ENCODE results near the gene KCND2. TPM values are rescaled to one million over a fixed set of nuclear protein-coding genes. Genes with fewer than 3 reads are reported as not detected.

KCND2 gene
- total RNA-seq, 1 donor from 2014 or later, result 3.7 TPM

- Mint-ChIP-seq H3K27me3 (ENCODE audit: low read depth) (no peaks in the 10 kb centered on the region), H3K36me3 (no peaks in the 10 kb centered on the region), H3K4me1 (no peaks in the 10 kb centered on the region), H3K9me3 (peaks cover 16% of the 10 kb centered on the region), H3K27ac (no peak overlapping the region), H3K4me3 (no peak overlapping the region)
- TF ChIP-seq, protein P1, sequence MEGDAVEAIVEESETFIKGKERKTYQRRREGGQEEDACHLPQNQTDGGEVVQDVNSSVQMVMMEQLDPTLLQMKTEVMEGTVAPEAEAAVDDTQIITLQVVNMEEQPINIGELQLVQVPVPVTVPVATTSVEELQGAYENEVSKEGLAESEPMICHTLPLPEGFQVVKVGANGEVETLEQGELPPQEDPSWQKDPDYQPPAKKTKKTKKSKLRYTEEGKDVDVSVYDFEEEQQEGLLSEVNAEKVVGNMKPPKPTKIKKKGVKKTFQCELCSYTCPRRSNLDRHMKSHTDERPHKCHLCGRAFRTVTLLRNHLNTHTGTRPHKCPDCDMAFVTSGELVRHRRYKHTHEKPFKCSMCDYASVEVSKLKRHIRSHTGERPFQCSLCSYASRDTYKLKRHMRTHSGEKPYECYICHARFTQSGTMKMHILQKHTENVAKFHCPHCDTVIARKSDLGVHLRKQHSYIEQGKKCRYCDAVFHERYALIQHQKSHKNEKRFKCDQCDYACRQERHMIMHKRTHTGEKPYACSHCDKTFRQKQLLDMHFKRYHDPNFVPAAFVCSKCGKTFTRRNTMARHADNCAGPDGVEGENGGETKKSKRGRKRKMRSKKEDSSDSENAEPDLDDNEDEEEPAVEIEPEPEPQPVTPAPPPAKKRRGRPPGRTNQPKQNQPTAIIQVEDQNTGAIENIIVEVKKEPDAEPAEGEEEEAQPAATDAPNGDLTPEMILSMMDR (IDR thresholded peaks at IDR 0.05; ENCODE audit: unreplicated experiment), result no peak
- no peak for DNase-seq (ENCODE audit: low spot score in 2 of 2, unreplicated experiment in 2 of 2)
These were observed 31.0 kb upstream of the KCND2 start for GRCh38 chr7:120241973-120242372.

DNA sequence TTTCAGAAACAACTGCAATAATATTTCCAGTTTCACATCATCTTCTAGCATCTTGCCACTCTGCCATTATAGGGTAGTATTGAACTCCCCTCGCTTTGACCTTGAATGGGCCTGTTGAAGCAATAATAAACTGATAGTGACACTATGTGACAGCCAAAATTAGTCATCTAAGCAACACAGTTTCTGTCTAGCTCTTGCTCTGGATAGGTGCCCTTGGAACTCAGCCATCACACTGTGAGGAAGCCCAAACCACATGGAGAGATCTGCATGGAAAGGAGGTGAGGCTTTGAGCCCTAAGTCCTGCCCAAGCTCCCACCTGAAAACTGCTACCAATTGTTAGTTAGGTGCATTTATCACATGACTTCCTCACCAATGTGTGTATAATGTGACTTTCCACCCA lies 18.1 kb upstream of the KCND2 start:
- no peaks in the 10 kb centered on the region for H3K4me1 Mint-ChIP-seq
- no peak for DNase-seq (ENCODE audit: low spot score in 2 of 2, unreplicated experiment in 2 of 2)
- no peaks in the 10 kb centered on the region for H3K36me3 Mint-ChIP-seq
- H3K4me3 Mint-ChIP-seq, result no peak overlapping the region
- no peak overlapping the region for H3K27ac Mint-ChIP-seq
- TF ChIP-seq, protein P1 (IDR thresholded peaks at IDR 0.05; ENCODE audit: unreplicated experiment), result no peak
- H3K27me3 Mint-ChIP-seq (ENCODE audit: low read depth), result no peaks in the 10 kb centered on the region
- H3K9me3 Mint-ChIP-seq, result peaks cover 22% of the 10 kb centered on the region

DNA sequence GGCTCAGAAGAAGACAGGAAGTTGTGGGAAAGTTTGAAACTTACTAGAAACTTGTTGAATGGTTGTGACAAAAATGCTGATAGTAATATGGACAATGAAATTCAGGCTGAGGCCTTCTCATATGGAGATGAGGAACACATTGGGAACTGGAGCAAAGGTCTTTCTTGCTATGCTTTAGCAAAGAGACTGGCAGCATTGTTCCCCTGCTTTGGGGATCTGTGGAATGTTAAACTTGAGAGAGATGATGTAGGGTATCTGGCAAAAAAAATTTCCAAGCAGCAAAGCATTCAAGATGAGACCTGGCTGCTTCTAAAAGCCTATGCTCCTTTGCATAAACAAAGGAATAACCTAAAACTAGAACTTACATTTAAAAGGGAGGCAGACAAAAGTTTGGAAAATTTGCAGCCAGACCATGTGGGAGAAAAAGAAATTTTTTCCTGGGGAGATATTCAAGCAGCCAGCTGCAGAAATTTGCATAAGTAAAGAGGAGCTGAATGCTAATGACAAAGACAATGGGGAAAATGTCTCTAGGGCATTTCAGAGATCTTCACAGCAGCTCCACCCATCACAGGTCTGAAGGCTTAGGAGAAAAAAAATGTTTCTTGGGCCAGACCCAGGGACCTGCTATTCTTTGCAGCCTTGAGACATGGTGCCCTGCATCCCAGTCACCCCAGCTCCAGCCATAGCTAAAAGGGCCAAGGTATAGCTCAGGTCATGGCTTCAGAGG lies 16.5 kb upstream of the KCND2 start:
- Mint-ChIP-seq H3K27me3 (ENCODE audit: low read depth) (no peaks in the 10 kb centered on the region), H3K36me3 (no peaks in the 10 kb centered on the region), H3K4me1 (no peaks in the 10 kb centered on the region), H3K27ac (no peak overlapping the region), H3K4me3 (no peak overlapping the region), H3K9me3 (peaks cover 22% of the 10 kb centered on the region)
- TF ChIP-seq, protein P1 (IDR thresholded peaks at IDR 0.05; ENCODE audit: unreplicated experiment), result no peak
- DNase-seq (ENCODE audit: low spot score in 2 of 2, unreplicated experiment in 2 of 2), result no peak

GRCh38 chr7:120259386-120259785 lies 13.6 kb upstream of the KCND2 start:
- TF ChIP-seq, protein P1 (IDR thresholded peaks at IDR 0.05; ENCODE audit: unreplicated experiment), result no peak
- H3K9me3 Mint-ChIP-seq, result peaks cover 22% of the 10 kb centered on the region
- no peaks in the 10 kb centered on the region for H3K27me3 Mint-ChIP-seq (ENCODE audit: low read depth)
- H3K36me3 Mint-ChIP-seq, result no peaks in the 10 kb centered on the region
- H3K4me1 Mint-ChIP-seq, result no peaks in the 10 kb centered on the region
- no peak overlapping the region for H3K27ac Mint-ChIP-seq
- DNase-seq (ENCODE audit: low spot score in 2 of 2, unreplicated experiment in 2 of 2), result no peak
- H3K4me3 Mint-ChIP-seq, result no peak overlapping the region

- no peaks in the 10 kb centered on the region for H3K36me3 Mint-ChIP-seq
- H3K27me3 Mint-ChIP-seq (ENCODE audit: low read depth), result no peaks in the 10 kb centered on the region
- H3K4me3 Mint-ChIP-seq, result no peak overlapping the region
- peaks cover 17% of the 10 kb centered on the region for H3K9me3 Mint-ChIP-seq
- no peak for DNase-seq (ENCODE audit: low spot score in 2 of 2, unreplicated experiment in 2 of 2)
- TF ChIP-seq, protein P1 (IDR thresholded peaks at IDR 0.05; ENCODE audit: unreplicated experiment), result no peak
- no peak overlapping the region for H3K27ac Mint-ChIP-seq
- no peaks in the 10 kb centered on the region for H3K4me1 Mint-ChIP-seq
These were observed 12.9 kb upstream of the KCND2 start for GRCh38 chr7:120260111-120260510.
